Measurements from ENCODE around the gene MMAB.

DNA sequence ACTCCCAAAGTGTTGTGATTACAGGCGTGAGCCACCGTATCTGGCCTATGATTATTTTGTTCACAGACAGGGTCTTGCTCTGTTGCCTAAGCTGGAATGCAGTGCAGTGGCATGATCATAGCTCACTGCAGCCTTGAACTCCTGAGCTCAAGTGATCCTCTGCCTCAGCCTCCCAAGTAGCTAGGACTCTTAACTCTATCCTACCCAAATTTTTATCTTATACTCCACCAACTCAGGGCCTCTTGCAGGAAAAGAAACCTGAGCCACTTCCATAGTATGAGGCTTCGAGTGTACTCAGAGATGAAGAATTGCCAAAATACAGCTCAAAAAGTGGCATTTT, 828 bp downstream of the MMAB start:
- TF ChIP-seq CTCF (IDR thresholded peaks at IDR 0.05) = no peak
- no peak for TF ChIP-seq POLR2A (IDR thresholded peaks at IDR 0.05)
